Smooth muscle cell (in vitro differentiated cells): ENCODE results near the gene ARHGAP1. TPM values are rescaled to one million over a fixed set of nuclear protein-coding genes. Genes with fewer than 3 reads are reported as not detected.

Experiments used
- DNase-seq: peaks from one replicate; lab custom pipeline; 2025; ENCODE audit not compliant: unreplicated experiment; lab: John Stamatoyannopoulos, UW
- H2AFZ ChIP-seq: fragments of 200-600 bp; sonication (generic); 2 replicates; pipeline ENCODE4 v1.6.0; 2016; ENCODE audit warnings: antibody characterized with exemption, low read depth, mild to moderate bottlenecking
- H3F3A ChIP-seq: fragments of 200-600 bp; sonication (generic); 2 replicates; pipeline ENCODE4 v1.6.0; 2017; ENCODE audit warnings: antibody characterized with exemption, low read depth
- H3K27ac ChIP-seq: fragments of 200-600 bp; sonication (generic); 2 replicates; pipeline ENCODE4 v1.5.1; 2016; ENCODE audit warnings: low read depth, mild to moderate bottlenecking
- H3K27me3 ChIP-seq: fragments of 200-600 bp; sonication (generic); 2 replicates; pipeline ENCODE4 v1.6.1; 2016; ENCODE audit warnings: low read depth, mild to moderate bottlenecking
- H3K36me3 ChIP-seq: fragments of 200-600 bp; sonication (generic); 2 replicates; pipeline ENCODE4 v1.5.1; 2016; ENCODE audit warnings: low read depth
- H3K4me1 ChIP-seq: fragments of 200-600 bp; sonication (generic); 2 replicates; pipeline ENCODE4 v1.5.1; 2016; ENCODE audit warnings: low read depth
- H3K4me2 ChIP-seq: fragments of 200-600 bp; sonication (generic); 2 replicates; pipeline ENCODE4 v1.6.0; 2016; ENCODE audit warnings: mild to moderate bottlenecking
- H3K4me3 ChIP-seq: fragments of 200-600 bp; sonication (generic); 2 replicates; pipeline ENCODE4 v1.5.1; 2016; ENCODE audit warnings: mild to moderate bottlenecking
- H3K79me2 ChIP-seq: fragments of 200-600 bp; sonication (generic); 2 replicates; pipeline ENCODE4 v1.6.0; 2016; ENCODE audit warnings: low read depth, mild to moderate bottlenecking
- H3K9ac ChIP-seq: fragments of 200-600 bp; sonication (generic); 2 replicates; pipeline ENCODE4 v1.6.0; 2016; ENCODE audit warnings: low read depth
- H3K9me3 ChIP-seq: fragments of 200-600 bp; sonication (generic); replicated peaks from 2 replicates; pipeline ENCODE4 v1.5.1; 2016; ENCODE audit warnings: low read depth
- H4K20me1 ChIP-seq: fragments of 200-600 bp; sonication (generic); 2 replicates; pipeline ENCODE4 v1.6.0; 2016; ENCODE audit warnings: low read depth
- CTCF ChIP-seq: fragments of 200-600 bp; sonication (generic); IDR thresholded peaks from 2 replicates; pipeline ENCODE4 v1.5.1; 2017; ENCODE audit warnings: borderline replicate concordance, mild to moderate bottlenecking, antibody characterized with exemption; ENCODE audit not compliant: insufficient read depth, poor library complexity, severe bottlenecking
- WGBS: methylation state at CpG from one replicate; pipeline ENCODE4 v1.1.7; 2016; ENCODE audit warnings: low lambda C conversion rate; 5-methylcytosine and 5-hydroxymethylcytosine counted together
- polyA plus RNA-seq: library from polyadenylated mRNA; unstranded; fragments of >200 nt; fragmentation: Nextera tagmentation; extraction: Ambion mirVana; gene quantifications from 2 replicates; pipeline ENCODE4 v1.2.1, GENCODE V29; 2016
- total RNA-seq: library from RNA; depleted of rRNA; stranded (reverse); fragments of >200 nt; gene quantifications from 2 replicates; pipeline ENCODE4 v1.2.3, GENCODE V29; 2014

The ARHGAP1 gene
- total and polyA plus RNA-seq, 2 experiments from 2014 or later, result 40.9 to 98.4 TPM

GRCh38 chr11:46642627-46643335, 57.6 kb downstream of the ARHGAP1 start:
- Histone ChIP-seq H3K9ac (no peak overlapping the region), H3K4me3 (no peak overlapping the region), H2AFZ (no peak overlapping the region), H4K20me1 (peaks cover 20% of the 10 kb centered on the region), H3K4me2 (no peak overlapping the region), H3F3A (no peaks in the 10 kb centered on the region), H3K27ac (no peak overlapping the region), H3K4me1 (no peaks in the 10 kb centered on the region), H3K9me3 (no peaks in the 10 kb centered on the region), H3K79me2 (peaks cover 33% of the 10 kb centered on the region), H3K27me3 (no peaks in the 10 kb centered on the region), H3K36me3 (peaks cover 5% of the 10 kb centered on the region)
- DNase-seq, result no peak
- TF ChIP-seq CTCF, result no peak
- WGBS, result 92% methylated on average over 8 of the region's 8 CpGs

- Histone ChIP-seq H3K4me1 (no peaks in the 10 kb centered on the region), H3K9me3 (no peaks in the 10 kb centered on the region), H3K79me2 (peaks cover 41% of the 10 kb centered on the region), H3K27me3 (no peaks in the 10 kb centered on the region), H3K27ac (no peak overlapping the region), H3F3A (no peaks in the 10 kb centered on the region), H3K9ac (no peak overlapping the region), H3K36me3 (peaks cover 5% of the 10 kb centered on the region), H4K20me1 (peaks cover 24% of the 10 kb centered on the region), H2AFZ (no peak overlapping the region), H3K4me2 (no peak overlapping the region), H3K4me3 (no peak overlapping the region)
- 95% methylated on average over 3 of the region's 3 CpGs for WGBS
- no peak for DNase-seq
- no peak for TF ChIP-seq CTCF
These were observed 58.8 kb downstream of the ARHGAP1 start for GRCh38 chr11:46641639-46642038.

- Histone ChIP-seq H2AFZ (no peak overlapping the region), H3K4me3 (no peak overlapping the region), H3K9ac (no peak overlapping the region), H3K4me1 (no peaks in the 10 kb centered on the region), H3K27ac (no peak overlapping the region), H4K20me1 (peaks cover 27% of the 10 kb centered on the region), H3K27me3 (no peaks in the 10 kb centered on the region), H3K9me3 (no peaks in the 10 kb centered on the region), H3K36me3 (peaks cover 4% of the 10 kb centered on the region), H3K4me2 (no peak overlapping the region), H3F3A (no peaks in the 10 kb centered on the region), H3K79me2 (peaks cover 48% of the 10 kb centered on the region)
- WGBS, result 98% methylated on average over 6 of the region's 6 CpGs
- no peak for TF ChIP-seq CTCF
- no peak for DNase-seq
These were observed 60.2 kb downstream of the ARHGAP1 start for GRCh38 chr11:46640036-46640788.
